CD14-positive monocyte (primary cell): ENCODE measurements around the gene GDF2. TPM values are rescaled to one million over a fixed set of nuclear protein-coding genes. Genes with fewer than 3 reads are reported as not detected.

Source experiments
- DNase-seq, 3 donors: peaks; one replicate each; pipeline ENCODE4 v3.0.0-alpha.2; 2011 to 2022
- H2AFZ ChIP-seq: 2 replicates; pipeline ENCODE4 v1.6.0; 2012; ENCODE audit warnings: mild to moderate bottlenecking, low read depth, low read length, inconsistent platforms; ENCODE audit not compliant: insufficient read depth, poor library complexity, severe bottlenecking
- H3K27ac ChIP-seq, 2 donors: 1 replicate in 1 of 2; 2 replicates in 1 of 2; pipeline ENCODE4 v1.5.1; 2012 to 2013; ENCODE audit warnings: low read length in 2 of 2, control low read depth in 1 of 2, inconsistent platforms in 1 of 2, low read depth in 1 of 2, mild to moderate bottlenecking in 1 of 2
- H3K27me3 ChIP-seq, 2 donors: one replicate each; pipeline versions ENCODE4 v1.6.0 to v1.6.1; 2011 to 2013; ENCODE audit warnings: low read length in 2 of 2; ENCODE audit not compliant: control insufficient read depth in 2 of 2, insufficient read depth in 2 of 2
- H3K36me3 ChIP-seq, 2 donors: replicated peaks in 1 of 2; 1 replicate in 1 of 2; 2 replicates in 1 of 2; pipeline versions ENCODE4 v1.5.1 to v1.6.1; 2012 to 2013; ENCODE audit warnings: low read length in 2 of 2, control low read depth in 1 of 2, inconsistent platforms in 1 of 2, mild to moderate bottlenecking in 1 of 2; ENCODE audit not compliant: insufficient read depth in 2 of 2, control insufficient read depth in 1 of 2
- H3K4me1 ChIP-seq, 2 donors: 1 replicate in 1 of 2; 2 replicates in 1 of 2; pipeline versions ENCODE4 v1.5.1 to v1.6.1; 2012 to 2013; ENCODE audit warnings: low read length in 2 of 2, control low read depth in 1 of 2, inconsistent platforms in 1 of 2, mild to moderate bottlenecking in 1 of 2, moderate library complexity in 1 of 2; ENCODE audit not compliant: insufficient read depth in 2 of 2, control insufficient read depth in 1 of 2
- H3K4me2 ChIP-seq: replicated peaks from 2 replicates; pipeline ENCODE3; 2012; ENCODE audit warnings: low read length, moderate library complexity, mild to moderate bottlenecking; ENCODE audit not compliant: poor library complexity, severe bottlenecking; ENCODE audit errors: extremely low read depth
- H3K4me3 ChIP-seq, 3 experiments: fragments of 200-600 bp in 1 of 3; sonication (generic) in 1 of 3; replicated peaks in 1 of 3; 1 replicate in 2 of 3; 2 replicates in 1 of 3; pipeline ENCODE4 v1.5.1; 2011 to 2013; ENCODE audit warnings: low read length in 3 of 3, mild to moderate bottlenecking in 3 of 3, control low read depth in 2 of 3, low read depth in 2 of 3, inconsistent platforms in 1 of 3, moderate library complexity in 1 of 3
- H3K79me2 ChIP-seq: 2 replicates; pipeline ENCODE4 v1.6.0; 2012; ENCODE audit warnings: mild to moderate bottlenecking, control low read depth, inconsistent platforms, low read length, moderate library complexity; ENCODE audit not compliant: insufficient read depth
- H3K9ac ChIP-seq: 2 replicates; pipeline ENCODE4 v1.6.0; 2017; ENCODE audit warnings: low read length, mild to moderate bottlenecking; ENCODE audit not compliant: insufficient read depth, poor library complexity, severe bottlenecking
- H3K9me3 ChIP-seq, 2 donors: replicated peaks in 1 of 2; 1 replicate in 1 of 2; 2 replicates in 1 of 2; pipeline versions ENCODE4 v1.5.1 to v1.6.1; 2012 to 2013; ENCODE audit warnings: low read length in 2 of 2, control low read depth in 1 of 2; ENCODE audit not compliant: control insufficient read depth in 1 of 2, insufficient read depth in 1 of 2
- H4K20me1 ChIP-seq: 2 replicates; pipeline ENCODE4 v1.6.0; 2012; ENCODE audit warnings: mild to moderate bottlenecking, low read length, control low read depth, moderate library complexity; ENCODE audit not compliant: insufficient read depth
- H3K27ac Mint-ChIP-seq, 7 donors: one replicate each; pipeline ENCODE4 v1.8.0; 2020; ENCODE audit warnings: mild to moderate bottlenecking in 7 of 7, mixed read lengths in 7 of 7, moderate library complexity in 6 of 7, inconsistent platforms in 2 of 7
- H3K27me3 Mint-ChIP-seq, 3 donors: one replicate each; pipeline ENCODE4 v1.8.0; 2021 to 2022; ENCODE audit warnings: low read depth in 3 of 3, mild to moderate bottlenecking in 3 of 3, mixed read lengths in 3 of 3, moderate library complexity in 3 of 3, inconsistent platforms in 1 of 3
- H3K36me3 Mint-ChIP-seq, 2 donors: one replicate each; pipeline ENCODE4 v1.8.0; 2020; ENCODE audit warnings: mixed read lengths in 2 of 2, inconsistent platforms in 1 of 2, mild to moderate bottlenecking in 1 of 2
- H3K4me1 Mint-ChIP-seq: one replicate; pipeline ENCODE4 v1.8.0; 2020; ENCODE audit warnings: mild to moderate bottlenecking, mixed read lengths
- H3K4me3 Mint-ChIP-seq, 2 donors: one replicate each; pipeline ENCODE4 v1.8.0; 2020; ENCODE audit warnings: mild to moderate bottlenecking in 2 of 2, mixed read lengths in 2 of 2, moderate library complexity in 1 of 2
- H3K9me3 Mint-ChIP-seq, 7 donors: one replicate each; pipeline ENCODE4 v1.8.0; 2020 to 2022; ENCODE audit warnings: mixed read lengths in 7 of 7, mild to moderate bottlenecking in 6 of 7, moderate library complexity in 6 of 7, inconsistent platforms in 2 of 7
- WGBS: methylation state at CpG from one replicate; pipeline ENCODE4 v1.1.5; 2013; ENCODE audit warnings: missing lambda C conversion rate; ENCODE audit not compliant: insufficient coverage; 5-methylcytosine and 5-hydroxymethylcytosine counted together
- intact Hi-C, 2 donors: fragments of 100-400 bp; cut with micrococcal nuclease; formaldehyde crosslinking; loops; one replicate each; pipeline versions ENCODE4 v1.15.0 to v1.15.1; 2023
- polyA plus RNA-seq, 3 donors: library from polyadenylated mRNA; depleted of rRNA in 1 of 3; unstranded in 2 of 3; stranded (reverse) in 1 of 3; fragments of 300-500 nt in 2 of 3; fragments of >200 nt in 1 of 3; fragmentation: Illumina TruSeq in 2 of 3; gene quantifications; 1 replicate in 2 of 3; 2 replicates in 1 of 3; pipeline ENCODE4 v1.2.3, GENCODE V29; 2012 to 2021
- TF ChIP-seq, protein P1 (sequence below): fragments of 200-600 bp; IDR thresholded peaks from one replicate; pipeline ENCODE4 v1.8.0; 2022; ENCODE audit warnings: antibody characterized with exemption, mild to moderate bottlenecking

The GDF2 gene
- polyA plus RNA-seq, 3 donors = not detected

DNA sequence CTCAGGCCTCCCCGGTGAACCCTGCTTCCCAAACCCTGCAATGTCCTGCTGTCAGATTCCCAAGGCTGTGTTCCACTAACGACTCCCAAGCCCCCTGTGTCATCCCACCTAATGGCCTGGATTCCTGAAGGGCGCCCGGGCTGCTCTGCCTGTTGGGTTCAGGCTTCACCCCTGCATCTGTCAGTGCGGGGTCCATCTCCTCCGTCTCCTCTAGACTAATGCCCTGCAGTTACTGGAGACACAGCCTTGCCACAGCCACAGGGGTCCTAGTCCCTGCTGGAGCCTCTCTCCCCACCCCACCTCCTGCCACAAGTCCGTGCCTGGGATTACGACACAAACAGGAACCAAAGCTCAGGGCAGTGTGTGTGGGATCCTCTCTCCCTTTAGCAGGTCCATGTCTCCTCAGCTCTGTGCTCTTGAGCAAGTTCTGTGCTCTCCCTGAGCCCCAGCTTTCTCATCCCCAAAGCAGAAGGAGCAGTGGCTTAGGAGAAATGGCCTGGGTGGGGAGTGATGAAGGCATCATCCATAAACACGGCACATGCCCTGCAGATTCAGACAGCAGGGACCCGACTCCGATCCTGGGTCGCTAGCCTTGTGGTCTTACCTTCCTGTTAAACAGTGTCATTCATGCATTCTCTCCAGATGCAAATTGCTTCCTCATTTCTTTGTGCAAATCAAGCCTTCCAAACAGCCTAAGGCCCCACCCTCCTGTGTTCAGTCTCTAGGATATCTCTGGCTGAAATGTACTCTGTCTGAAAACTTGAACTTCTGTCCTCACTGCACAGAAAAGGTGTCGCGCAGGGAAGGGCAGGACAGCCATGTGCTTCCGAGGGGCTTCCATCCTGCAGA is 17.7 kb downstream of the GDF2 start:
- TF ChIP-seq, protein P1, sequence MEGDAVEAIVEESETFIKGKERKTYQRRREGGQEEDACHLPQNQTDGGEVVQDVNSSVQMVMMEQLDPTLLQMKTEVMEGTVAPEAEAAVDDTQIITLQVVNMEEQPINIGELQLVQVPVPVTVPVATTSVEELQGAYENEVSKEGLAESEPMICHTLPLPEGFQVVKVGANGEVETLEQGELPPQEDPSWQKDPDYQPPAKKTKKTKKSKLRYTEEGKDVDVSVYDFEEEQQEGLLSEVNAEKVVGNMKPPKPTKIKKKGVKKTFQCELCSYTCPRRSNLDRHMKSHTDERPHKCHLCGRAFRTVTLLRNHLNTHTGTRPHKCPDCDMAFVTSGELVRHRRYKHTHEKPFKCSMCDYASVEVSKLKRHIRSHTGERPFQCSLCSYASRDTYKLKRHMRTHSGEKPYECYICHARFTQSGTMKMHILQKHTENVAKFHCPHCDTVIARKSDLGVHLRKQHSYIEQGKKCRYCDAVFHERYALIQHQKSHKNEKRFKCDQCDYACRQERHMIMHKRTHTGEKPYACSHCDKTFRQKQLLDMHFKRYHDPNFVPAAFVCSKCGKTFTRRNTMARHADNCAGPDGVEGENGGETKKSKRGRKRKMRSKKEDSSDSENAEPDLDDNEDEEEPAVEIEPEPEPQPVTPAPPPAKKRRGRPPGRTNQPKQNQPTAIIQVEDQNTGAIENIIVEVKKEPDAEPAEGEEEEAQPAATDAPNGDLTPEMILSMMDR = no peak
- intact Hi-C loops = no loop called here
- H3K36me3 ChIP-seq = no peaks in the 10 kb centered on the region
- no peak overlapping the region for H3K27ac ChIP-seq
- Mint-ChIP-seq H3K4me3 (peak overlapping the region in 1 of 2 donors; percentile 43), H3K9me3 (peaks cover 0 to 2% (median 0%) of the 10 kb centered on the region in 7 donors), H3K4me1 (peaks cover 11% of the 10 kb centered on the region), H3K36me3 (no peaks in the 10 kb centered on the region), H3K27ac (peak overlapping the region in 4 of 7 donors; percentile 18 to 80 (median 56)), H3K27me3 (peaks cover 5 to 7% (median 5%) of the 10 kb centered on the region in 3 donors)
- no peak overlapping the region for H3K4me3 ChIP-seq
- DNase-seq = peak in 2 of 3 donors; percentile 8 to 17
- peak overlapping the region; percentile 38 for H2AFZ ChIP-seq
- 59% methylated on average over 12 of the region's 15 CpGs for WGBS
- H3K9me3 ChIP-seq = no peaks in the 10 kb centered on the region
- no peaks in the 10 kb centered on the region for H4K20me1 ChIP-seq
- H3K27me3 ChIP-seq = no peaks in the 10 kb centered on the region
- H3K4me2 ChIP-seq = peak overlapping the region; percentile 27
- H3K79me2 ChIP-seq = no peaks in the 10 kb centered on the region
- peaks cover 9% of the 10 kb centered on the region in 2 donors for H3K4me1 ChIP-seq
- H3K9ac ChIP-seq = no peak overlapping the region

DNA sequence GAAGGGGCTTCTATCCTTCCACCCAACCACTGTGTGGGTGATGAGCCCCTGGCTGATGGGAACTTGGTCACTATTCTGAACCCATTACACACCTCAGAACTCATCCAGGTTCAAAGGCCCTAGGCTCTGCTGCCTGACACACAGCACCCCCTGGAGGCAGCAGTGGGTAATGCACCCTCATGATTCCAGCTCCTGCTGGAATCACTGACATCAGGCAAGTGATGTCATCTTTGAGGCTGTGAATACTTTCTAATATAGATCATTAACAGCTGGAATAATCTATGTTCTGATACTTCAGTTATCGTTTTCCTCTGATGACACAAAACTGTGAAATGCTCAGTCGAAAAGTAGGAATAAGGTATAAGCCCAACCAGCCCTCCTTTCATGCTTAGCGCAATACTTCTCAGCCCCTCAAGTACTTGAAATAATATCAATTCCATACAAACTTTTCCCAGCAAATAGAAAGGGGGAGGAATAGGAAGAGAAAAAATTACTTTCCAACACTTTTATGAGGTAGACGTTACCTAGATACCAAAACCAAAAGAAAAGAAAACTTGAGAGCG is 18.4 kb downstream of the GDF2 start:
- Histone ChIP-seq H3K27me3 (no peaks in the 10 kb centered on the region), H3K9ac (no peak overlapping the region), H3K27ac (no peak overlapping the region), H3K4me2 (peak overlapping the region; percentile 27), H4K20me1 (no peaks in the 10 kb centered on the region), H3K9me3 (no peaks in the 10 kb centered on the region), H3K4me3 (no peak overlapping the region), H3K79me2 (no peaks in the 10 kb centered on the region), H3K4me1 (peaks cover 9% of the 10 kb centered on the region in 2 donors), H3K36me3 (no peaks in the 10 kb centered on the region), H2AFZ (peak overlapping the region; percentile 38)
- TF ChIP-seq, protein P1 = peak; percentile 99
- H3K27ac Mint-ChIP-seq = peak overlapping the region in 2 of 7 donors; percentile 52 to 80
- H3K27me3 Mint-ChIP-seq = peaks cover 7 to 8% (median 7%) of the 10 kb centered on the region in 3 donors
- intact Hi-C loops = no loop called here
- peak overlapping the region in 1 of 2 donors; percentile 43 for H3K4me3 Mint-ChIP-seq
- peaks cover 11% of the 10 kb centered on the region for H3K4me1 Mint-ChIP-seq
- DNase-seq = peak; percentile 35 to 50 (median 45)
- 20% methylated on average over 1 of the region's 5 CpGs for WGBS
- H3K9me3 Mint-ChIP-seq = peaks cover 0 to 2% (median 0%) of the 10 kb centered on the region in 7 donors
- H3K36me3 Mint-ChIP-seq = no peaks in the 10 kb centered on the region
